GM21515 (cell line): Measurements from ENCODE around the gene HTRA2.

Experiments
- ATAC-seq: cut with Tn5 transposase; IDR thresholded peaks from one replicate; pipeline ENCODE4 v1.9.1; 2021; ENCODE audit not compliant: unreplicated experiment

Gene HTRA2

DNA sequence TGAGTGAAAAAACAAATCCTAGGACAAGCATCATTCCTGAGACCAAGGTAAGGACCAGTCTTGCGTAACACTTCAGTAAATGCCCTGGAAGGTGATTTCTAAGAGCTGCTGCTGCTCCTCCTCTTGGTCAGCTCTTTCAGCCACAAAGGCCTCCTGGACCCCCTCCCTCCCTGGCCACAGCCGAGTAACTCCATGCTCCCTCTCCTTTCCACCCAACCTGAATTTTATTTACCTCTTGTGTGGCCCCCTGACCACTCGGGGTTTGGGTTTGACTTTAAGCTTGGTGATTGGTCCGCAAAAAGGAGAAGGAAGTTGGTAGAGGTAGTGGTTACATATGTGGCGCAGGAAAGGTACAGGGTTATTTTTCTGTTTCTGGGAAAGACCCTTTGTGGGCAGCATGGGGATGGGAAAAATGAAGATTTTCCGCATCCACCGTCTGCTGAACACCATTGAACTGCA lies 9.2 kb downstream of the HTRA2 start:
- no peak for ATAC-seq

DNA sequence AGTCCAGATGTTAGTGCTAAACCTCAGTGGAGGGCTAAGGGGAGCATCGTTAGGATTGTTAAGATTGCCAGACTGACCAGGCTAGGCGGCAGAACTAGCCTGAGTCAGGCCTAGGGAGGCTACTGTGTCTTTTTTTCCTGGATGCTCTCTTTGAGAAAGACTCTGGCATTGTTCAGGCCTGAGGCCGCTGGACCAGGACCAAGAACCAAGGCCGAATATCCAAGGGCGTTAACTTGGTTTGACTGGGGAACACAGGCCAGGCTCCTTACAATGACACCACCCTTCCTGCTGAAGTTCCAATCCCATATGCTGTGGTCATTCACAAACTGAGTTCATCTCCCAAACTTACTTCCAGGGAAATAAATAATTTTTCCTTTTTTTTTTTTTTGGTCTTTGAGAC lies 10.6 kb downstream of the HTRA2 start:
- no peak for ATAC-seq

GRCh38 chr2:74542978-74543377 lies 13.2 kb downstream of the HTRA2 start:
- ATAC-seq: no peak

DNA sequence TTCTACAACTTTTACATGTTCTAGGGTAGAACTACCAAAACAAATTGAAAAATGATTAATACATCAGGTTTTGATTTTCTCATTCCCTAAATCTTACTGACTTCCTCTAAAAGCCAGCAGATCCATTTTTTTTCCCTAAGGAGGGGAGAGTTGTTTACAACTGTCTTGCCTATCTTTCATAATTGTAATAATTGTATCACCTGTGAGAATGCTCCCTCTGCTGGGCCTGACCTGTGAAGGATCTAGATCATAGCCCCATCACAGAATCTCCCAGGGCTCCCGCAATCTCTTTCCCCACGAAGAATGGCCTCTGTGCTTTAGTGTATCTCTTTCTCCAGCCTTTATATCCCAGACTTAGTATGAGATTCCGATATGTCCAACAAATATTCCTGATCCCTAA lies 14.9 kb downstream of the HTRA2 start:
- ATAC-seq: no peak

GRCh38 chr2:74546004-74546403 lies 16.3 kb downstream of the HTRA2 start:
- no peak for ATAC-seq

- ATAC-seq: no peak
These were observed 18.7 kb downstream of the HTRA2 start for GRCh38 chr2:74548285-74548899.

GRCh38 chr2:74548900-74549826 lies 19.4 kb downstream of the HTRA2 start:
- ATAC-seq: no peak

- no peak for ATAC-seq
These were observed 20.5 kb downstream of the HTRA2 start for GRCh38 chr2:74550231-74550630.

DNA sequence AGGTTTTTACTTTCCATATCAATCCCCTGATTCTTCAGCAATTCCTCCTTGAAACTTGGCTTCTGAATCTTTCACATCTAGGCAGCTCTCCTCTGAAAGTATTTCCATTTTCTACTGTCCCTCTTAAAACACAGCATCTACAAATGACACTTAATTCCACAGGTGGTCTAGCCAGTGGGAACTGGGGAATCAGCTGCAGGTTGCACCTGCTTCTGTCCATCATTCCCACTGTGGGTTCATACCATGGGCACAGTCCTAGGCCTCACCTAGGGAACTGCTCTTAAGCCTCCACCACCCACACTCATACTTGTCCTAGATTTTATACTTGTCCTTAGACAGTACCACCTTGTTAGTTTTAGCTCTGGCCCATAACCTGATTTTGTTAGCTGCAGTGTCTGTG lies 21.8 kb downstream of the HTRA2 start:
- ATAC-seq: no peak

DNA sequence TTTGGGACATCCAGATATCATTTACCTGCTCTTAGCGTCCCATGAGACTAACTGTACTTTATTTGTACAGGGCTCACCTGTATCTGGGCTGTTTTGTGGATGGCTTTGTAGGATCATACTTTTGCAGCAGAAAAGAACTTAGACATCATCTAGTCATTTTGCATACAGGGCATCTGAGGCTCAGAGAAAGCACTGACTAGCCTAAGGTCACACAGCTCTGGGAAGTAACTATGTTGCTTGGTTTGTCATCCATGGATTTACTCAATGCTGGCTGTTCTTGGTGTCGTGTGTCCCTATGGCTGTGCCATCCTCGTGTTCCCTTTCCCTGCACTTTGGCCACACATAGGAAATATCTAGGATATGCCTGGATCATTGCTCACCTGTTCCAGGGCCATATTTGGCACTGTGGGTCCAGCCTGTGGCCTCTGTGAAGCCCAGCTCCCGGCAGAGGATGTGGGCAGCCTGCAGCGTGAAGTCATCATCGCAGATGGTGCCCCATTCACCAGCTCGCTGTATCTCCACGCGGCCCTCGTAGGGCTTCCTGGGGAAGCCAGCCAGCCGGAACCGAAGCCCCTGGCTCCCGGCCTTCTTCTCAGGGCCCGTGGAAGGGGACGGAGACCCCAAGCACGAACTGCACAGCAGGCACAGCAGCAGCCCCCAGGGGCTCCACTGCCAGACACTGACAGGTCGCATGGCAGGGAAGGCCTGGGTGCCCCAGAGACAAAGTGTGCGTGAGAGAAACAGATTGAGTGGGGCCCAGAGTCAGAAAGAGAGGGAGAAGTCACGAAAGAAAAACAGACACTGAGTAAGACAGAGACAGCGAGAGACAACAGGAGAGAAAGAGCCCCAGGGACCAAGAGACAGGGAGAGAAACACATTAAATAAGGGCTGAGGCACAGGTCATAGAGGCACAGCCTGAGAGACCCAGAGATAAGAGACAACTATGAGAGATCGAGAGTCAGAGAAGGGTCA lies 22.5 kb downstream of the HTRA2 start:
- no peak for ATAC-seq

DNA sequence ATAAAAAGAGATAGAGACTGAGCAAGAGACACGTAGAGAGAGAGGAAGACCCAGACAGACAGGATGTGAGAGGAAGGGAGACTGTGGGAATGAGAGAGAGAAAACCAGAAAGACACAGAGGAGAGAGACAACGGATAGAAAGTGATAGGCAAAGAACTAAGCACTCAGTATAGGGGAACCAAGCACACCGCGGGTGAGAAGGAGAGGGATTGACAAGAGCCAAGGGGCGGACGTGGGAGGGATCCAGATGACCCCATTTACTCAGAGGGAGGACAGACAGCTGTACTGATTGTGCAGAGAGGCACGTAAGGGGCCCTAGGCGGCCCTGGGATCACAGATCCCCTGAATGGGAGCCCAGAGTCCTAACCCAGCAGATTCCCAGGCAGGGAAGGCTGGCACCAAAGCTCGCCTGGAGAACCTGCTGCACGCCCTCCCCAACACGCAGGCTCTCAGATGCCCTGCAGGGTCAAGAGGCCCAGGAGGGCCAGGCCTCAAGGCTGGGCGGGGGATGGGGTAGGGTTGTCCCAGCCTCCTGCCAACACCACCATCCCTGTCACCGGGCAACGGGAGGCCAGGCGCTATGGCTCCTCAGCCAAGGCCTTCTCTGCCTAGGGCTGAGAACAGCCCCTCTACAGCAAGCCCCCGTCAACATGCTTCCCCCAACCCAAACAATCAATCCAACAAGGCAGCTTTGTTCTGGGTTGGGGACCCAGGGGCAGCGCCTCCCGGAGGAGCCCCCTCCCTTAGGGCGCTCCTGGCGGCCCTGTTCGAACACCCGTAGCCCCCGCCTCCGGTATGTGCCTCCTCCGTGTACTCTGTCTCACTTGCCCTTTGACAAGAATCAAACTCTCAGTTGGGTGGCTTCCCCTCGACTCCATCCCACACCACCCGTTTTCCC lies 23.4 kb downstream of the HTRA2 start:
- ATAC-seq: no peak

DNA sequence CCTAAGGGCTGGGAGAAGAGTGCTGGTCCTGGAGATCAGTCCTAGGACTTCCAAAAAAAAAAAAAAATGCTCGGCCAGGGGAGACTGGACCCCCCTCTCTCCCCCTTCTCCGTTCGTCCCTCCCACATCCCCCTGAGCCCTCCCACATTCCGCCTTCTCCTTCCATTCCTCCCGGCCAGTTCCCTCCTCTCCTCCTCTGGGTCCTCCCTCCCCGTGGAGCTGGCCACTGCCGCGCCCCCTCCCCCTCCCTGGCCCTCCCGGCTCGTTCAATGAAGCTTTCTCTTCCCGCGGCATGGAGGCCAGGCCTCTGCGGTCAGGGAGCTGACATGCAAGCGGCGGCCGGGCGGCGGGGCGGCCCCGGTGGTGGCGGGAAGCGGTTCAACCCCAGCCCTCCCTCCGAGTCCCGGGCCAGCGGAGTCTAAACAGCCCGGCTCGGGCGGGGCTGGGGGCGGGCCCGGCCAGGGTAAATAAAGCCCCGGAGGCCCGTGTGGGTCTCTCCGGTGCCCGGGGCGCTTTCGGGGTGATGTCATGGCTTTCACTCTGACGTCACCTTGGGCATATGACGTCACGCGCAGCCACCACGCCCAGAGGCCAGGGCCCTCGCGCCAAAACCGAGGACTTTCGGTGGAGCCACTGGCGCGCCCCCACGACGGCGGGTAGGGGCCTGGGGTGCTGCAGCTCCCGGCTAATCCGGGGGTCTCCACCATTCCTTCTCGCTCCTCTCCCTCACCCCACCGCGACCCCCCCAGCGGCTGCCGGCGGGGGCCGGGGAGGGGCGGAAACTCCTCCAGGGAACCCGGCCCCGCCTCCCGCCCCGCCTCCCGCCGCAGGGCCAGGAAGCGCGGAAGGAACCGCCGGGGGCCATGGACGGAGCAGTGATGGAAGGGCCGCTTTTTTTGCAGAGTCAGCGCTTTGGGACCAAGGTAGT lies 24.4 kb downstream of the HTRA2 start, which contains the start of the genes DOK1 and LOXL3:
TSS of gene DOK1 (plus strand) at position 829 of the 928 bp plus-strand sequence. CDS start at position 864, 35 bp downstream.
TSS of gene LOXL3 (minus strand) at position 51 of the 928 bp plus-strand sequence. CDS start 1,308 bp downstream, outside the sequence.
- peak; percentile 48 for ATAC-seq

GRCh38 chr2:74554820-74555531 lies 25.2 kb downstream of the HTRA2 start:
- peak; percentile 39 for ATAC-seq

DNA sequence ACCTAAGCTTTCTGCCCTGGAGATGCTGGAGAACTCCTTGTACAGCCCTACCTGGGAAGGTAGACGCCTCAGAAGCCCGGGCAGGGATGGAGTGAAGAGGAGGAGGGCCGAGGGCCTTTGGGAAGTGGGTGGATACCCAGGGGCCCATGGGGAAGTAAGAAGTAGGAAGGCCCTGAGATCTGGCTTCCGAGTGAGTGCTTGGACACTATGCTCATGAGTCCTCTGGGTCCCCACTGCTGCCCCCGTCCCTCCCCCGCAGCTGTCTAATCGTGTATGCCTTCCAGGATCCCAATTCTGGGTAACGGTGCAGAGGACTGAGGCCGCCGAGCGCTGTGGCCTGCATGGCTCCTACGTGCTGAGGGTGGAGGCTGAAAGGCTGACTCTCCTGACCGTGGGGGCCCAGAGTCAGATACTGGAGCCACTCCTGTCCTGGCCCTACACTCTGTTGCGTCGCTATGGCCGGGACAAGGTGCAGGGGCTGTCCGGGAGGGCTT lies 25.9 kb downstream of the HTRA2 start:
- ATAC-seq: no peak

- ATAC-seq: no peak
These were observed 26.4 kb downstream of the HTRA2 start for GRCh38 chr2:74556159-74556558.

GRCh38 chr2:74556831-74557370 lies 27.2 kb downstream of the HTRA2 start:
- ATAC-seq: no peak
